HEK293 (cell line): ENCODE measurements around the gene FEZ2.

Experiments used
- CTCF ChIA-PET: fragments of 350-600 bp; formaldehyde crosslinking; extraction: SDS; loops from one replicate; lab custom pipeline; 2021; ENCODE audit warnings: antibody characterized with exemption; lab: Yijun Ruan, JAX
- POLR2A ChIA-PET: fragments of 300-600 bp; formaldehyde crosslinking; extraction: SDS; loops from one replicate; lab custom pipeline; 2020; ENCODE audit warnings: antibody characterized with exemption, inconsistent platforms; lab: Yijun Ruan, JAX
- H3K27ac ChIP-seq: fragments of 200-500 bp; sonication (Bioruptor generic); 2 replicates; pipeline ENCODE4 v1.5.1; 2014; ENCODE audit warnings: low read depth, low read length, control low read depth, inconsistent platforms; ENCODE audit errors: extremely low read depth
- H3K36me3 ChIP-seq, 2 experiments: fragments of 200-500 bp in 1 of 2; sonication (Bioruptor generic) in 1 of 2; 1 replicate in 1 of 2; 2 replicates in 1 of 2; pipeline ENCODE4 v1.5.1; 2014 to 2017; ENCODE audit warnings: inconsistent platforms in 2 of 2, low read length in 2 of 2; ENCODE audit not compliant: control insufficient read depth in 2 of 2, insufficient read depth in 1 of 2
- H3K4me1 ChIP-seq: fragments of 200-500 bp; sonication (Bioruptor generic); 2 replicates; pipeline ENCODE4 v1.5.1; 2014; ENCODE audit warnings: mild to moderate bottlenecking, low read length, inconsistent platforms; ENCODE audit not compliant: control insufficient read depth, insufficient read depth
- H3K4me3 ChIP-seq: 2 replicates; pipeline ENCODE4 v1.5.1; 2011; ENCODE audit warnings: low read depth, mild to moderate bottlenecking, control low read depth, low read length, moderate library complexity
- H3K9me3 ChIP-seq: fragments of 200-500 bp; sonication (Bioruptor generic); 2 replicates; pipeline ENCODE4 v1.5.1; 2014; ENCODE audit warnings: low read depth, low read length, inconsistent platforms; ENCODE audit not compliant: control insufficient read depth, insufficient read depth
- ATF2 ChIP-seq: fragments of 450-650 bp; formaldehyde crosslinking; IDR thresholded peaks from 2 replicates; pipeline ENCODE4 v1.5.1; 2016; ENCODE audit warnings: missing biosample characterization, missing genetic modification characterization, low read depth
- EGR2 ChIP-seq: fragments of 450-650 bp; formaldehyde crosslinking; IDR thresholded peaks from 2 replicates; pipeline ENCODE4 v1.5.1; 2016; ENCODE audit warnings: low read depth, missing biosample characterization, missing genetic modification characterization
- GFI1B ChIP-seq: fragments of 450-650 bp; formaldehyde crosslinking; IDR thresholded peaks from 2 replicates; pipeline ENCODE4 v1.5.1; 2016; ENCODE audit warnings: missing biosample characterization, missing genetic modification characterization
- HOXA7 ChIP-seq: sonication (generic); formaldehyde crosslinking; IDR thresholded peaks from 2 replicates; pipeline ENCODE4 v1.8.1; 2022; ENCODE audit warnings: missing genetic modification reagents, borderline replicate concordance
- KLF8 ChIP-seq: fragments of 450-650 bp; formaldehyde crosslinking; IDR thresholded peaks from 2 replicates; pipeline ENCODE4 v1.5.1; 2016; ENCODE audit warnings: missing biosample characterization, missing genetic modification characterization
- MYNN ChIP-seq: fragments of 450-650 bp; formaldehyde crosslinking; IDR thresholded peaks from 2 replicates; pipeline ENCODE4 v1.5.1; 2016; ENCODE audit warnings: missing biosample characterization, missing genetic modification characterization, borderline replicate concordance
- SP2 ChIP-seq: fragments of 450-650 bp; formaldehyde crosslinking; IDR thresholded peaks from 2 replicates; pipeline ENCODE4 v1.5.1; 2016; ENCODE audit warnings: missing biosample characterization, missing genetic modification characterization
- YY2 ChIP-seq: fragments of 450-650 bp; formaldehyde crosslinking; IDR thresholded peaks from 2 replicates; pipeline ENCODE4 v1.5.1; 2016; ENCODE audit warnings: missing biosample characterization, missing genetic modification characterization
- ZNF169 ChIP-seq: fragments of 450-650 bp; formaldehyde crosslinking; IDR thresholded peaks from 2 replicates; pipeline ENCODE4 v1.5.1; 2016; ENCODE audit warnings: missing biosample characterization, missing genetic modification characterization
- ZNF174 ChIP-seq: fragments of 450-650 bp; formaldehyde crosslinking; IDR thresholded peaks from 2 replicates; pipeline ENCODE4 v1.5.0; 2017; ENCODE audit warnings: missing biosample characterization, mild to moderate bottlenecking, missing genetic modification characterization
- ZNF18 ChIP-seq: fragments of 450-650 bp; formaldehyde crosslinking; IDR thresholded peaks from 2 replicates; pipeline ENCODE4 v1.5.1; 2016; ENCODE audit warnings: missing biosample characterization, missing genetic modification characterization
- ZNF76 ChIP-seq: fragments of 450-650 bp; formaldehyde crosslinking; IDR thresholded peaks from 2 replicates; pipeline ENCODE4; 2016; ENCODE audit warnings: low read depth, missing biosample characterization, missing genetic modification characterization, borderline replicate concordance
- TF ChIP-seq, protein P1 (sequence below): fragments of 450-650 bp; formaldehyde crosslinking; IDR thresholded peaks from 2 replicates; pipeline ENCODE4 v1.5.1; 2016; ENCODE audit warnings: missing biosample characterization, missing genetic modification characterization
- TF ChIP-seq, protein P2 (sequence below): fragments of 450-650 bp; formaldehyde crosslinking; IDR thresholded peaks from 2 replicates; pipeline ENCODE4 v1.5.1; 2016; ENCODE audit warnings: missing biosample characterization, missing genetic modification characterization

FEZ2 gene

DNA sequence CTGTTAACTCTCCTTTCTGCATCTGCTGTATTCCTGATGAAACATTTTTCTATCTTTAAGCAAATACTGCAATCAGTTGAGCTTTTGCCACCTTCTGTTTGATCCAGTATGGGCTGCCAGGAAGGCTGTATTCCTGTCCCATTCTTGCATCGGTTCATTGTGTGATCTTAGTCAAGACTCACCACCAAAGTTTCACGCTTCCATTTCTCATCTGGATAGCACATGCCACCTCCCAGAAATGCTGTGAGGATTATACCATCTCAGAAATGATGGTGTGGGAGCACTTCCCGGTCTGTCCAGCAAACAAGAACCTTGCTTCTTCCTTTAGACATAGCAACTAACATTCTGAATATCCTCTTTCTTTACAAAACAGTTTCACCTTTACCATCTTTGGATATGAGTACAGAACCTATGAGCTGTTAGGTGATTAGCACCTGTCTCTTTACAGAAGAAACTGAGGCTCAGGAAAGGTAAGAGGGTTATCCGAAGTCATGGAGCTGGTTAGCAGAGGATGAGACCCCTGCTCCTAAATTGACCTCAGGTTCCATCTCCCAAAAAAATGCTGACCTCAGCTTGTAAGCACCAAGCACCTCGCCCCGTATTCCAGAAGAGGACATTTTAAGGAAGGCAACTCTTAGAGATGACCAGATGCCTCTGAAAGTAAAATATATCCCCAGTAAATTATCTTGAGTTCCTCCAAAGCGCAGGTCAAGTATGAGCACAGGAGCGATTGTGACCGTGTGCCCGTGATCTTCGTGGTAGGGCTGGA lies 56.8 kb downstream of the FEZ2 start:
- CTCF ChIA-PET = interaction anchor here (0.6 kb wide), 1 partner anchor 8 kb away, joined by 4 read pairs; no protein-coding TSS in a partner anchor
- H3K36me3 ChIP-seq = peaks cover 0 to 60% of the 10 kb centered on the region in 2 experiments; a peak in 2 of 3 replicates
- POLR2A ChIA-PET = no interaction called here
- TF ChIP-seq HOXA7 (CRISPR knock-in tag) (no peak), ZNF174 (tag by site-specific recombination) (no peak), ZNF76 (tag by site-specific recombination) (no peak), MYNN (tag by site-specific recombination) (no peak), SP2 (tag by site-specific recombination) (no peak), GFI1B (tag by site-specific recombination) (no peak), YY2 (tag by site-specific recombination) (no peak), ZNF18 (tag by site-specific recombination) (no peak)
- TF ChIP-seq, protein P1, sequence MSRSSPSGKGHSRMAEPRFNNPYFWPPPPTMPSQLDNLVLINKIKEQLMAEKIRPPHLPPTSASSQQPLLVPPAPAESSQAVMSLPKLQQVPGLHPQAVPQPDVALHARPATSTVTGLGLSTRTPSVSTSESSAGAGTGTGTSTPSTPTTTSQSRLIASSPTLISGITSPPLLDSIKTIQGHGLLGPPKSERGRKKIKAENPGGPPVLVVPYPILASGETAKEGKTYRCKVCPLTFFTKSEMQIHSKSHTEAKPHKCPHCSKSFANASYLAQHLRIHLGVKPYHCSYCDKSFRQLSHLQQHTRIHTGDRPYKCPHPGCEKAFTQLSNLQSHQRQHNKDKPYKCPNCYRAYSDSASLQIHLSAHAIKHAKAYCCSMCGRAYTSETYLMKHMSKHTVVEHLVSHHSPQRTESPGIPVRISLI = no peak
- H3K27ac ChIP-seq = no peak overlapping the region
- no peaks in the 10 kb centered on the region for H3K4me1 ChIP-seq
- no peaks in the 10 kb centered on the region for H3K9me3 ChIP-seq
- H3K4me3 ChIP-seq = no peak overlapping the region

DNA sequence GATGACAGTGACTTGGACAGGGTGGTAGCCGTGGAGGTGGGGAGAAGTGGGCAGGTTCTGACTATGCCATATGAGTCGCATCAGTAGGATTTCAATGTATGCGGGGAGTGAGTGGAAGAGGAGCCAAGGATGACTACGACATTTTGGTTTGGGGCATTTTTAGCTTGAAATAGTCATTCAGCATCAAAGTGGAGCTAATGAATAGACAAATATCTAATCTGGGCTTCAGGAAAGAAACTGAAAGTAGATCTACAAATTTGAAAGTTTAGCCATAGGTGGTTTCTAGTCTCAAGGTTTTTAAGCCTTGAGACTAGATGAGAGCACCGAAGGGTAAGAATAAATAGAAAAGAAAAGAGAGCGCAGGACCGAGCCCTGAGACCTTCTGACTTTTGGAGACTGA lies 58.3 kb downstream of the FEZ2 start:
- CTCF ChIA-PET = no interaction called here
- POLR2A ChIA-PET = no interaction called here
- no peak overlapping the region for H3K27ac ChIP-seq

More for the DNA sequence above, 58.3 kb downstream of the FEZ2 start:
- Histone ChIP-seq H3K4me1 (no peaks in the 10 kb centered on the region), H3K36me3 (peaks cover 0 to 51% of the 10 kb centered on the region in 2 experiments; a peak in 2 of 3 replicates), H3K9me3 (no peaks in the 10 kb centered on the region), H3K4me3 (no peak overlapping the region)
- no peak for TF ChIP-seq ATF2
- TF ChIP-seq, protein P2, sequence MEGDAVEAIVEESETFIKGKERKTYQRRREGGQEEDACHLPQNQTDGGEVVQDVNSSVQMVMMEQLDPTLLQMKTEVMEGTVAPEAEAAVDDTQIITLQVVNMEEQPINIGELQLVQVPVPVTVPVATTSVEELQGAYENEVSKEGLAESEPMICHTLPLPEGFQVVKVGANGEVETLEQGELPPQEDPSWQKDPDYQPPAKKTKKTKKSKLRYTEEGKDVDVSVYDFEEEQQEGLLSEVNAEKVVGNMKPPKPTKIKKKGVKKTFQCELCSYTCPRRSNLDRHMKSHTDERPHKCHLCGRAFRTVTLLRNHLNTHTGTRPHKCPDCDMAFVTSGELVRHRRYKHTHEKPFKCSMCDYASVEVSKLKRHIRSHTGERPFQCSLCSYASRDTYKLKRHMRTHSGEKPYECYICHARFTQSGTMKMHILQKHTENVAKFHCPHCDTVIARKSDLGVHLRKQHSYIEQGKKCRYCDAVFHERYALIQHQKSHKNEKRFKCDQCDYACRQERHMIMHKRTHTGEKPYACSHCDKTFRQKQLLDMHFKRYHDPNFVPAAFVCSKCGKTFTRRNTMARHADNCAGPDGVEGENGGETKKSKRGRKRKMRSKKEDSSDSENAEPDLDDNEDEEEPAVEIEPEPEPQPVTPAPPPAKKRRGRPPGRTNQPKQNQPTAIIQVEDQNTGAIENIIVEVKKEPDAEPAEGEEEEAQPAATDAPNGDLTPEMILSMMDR (tag by site-specific recombination) = no peak
- TF ChIP-seq KLF8 (tag by site-specific recombination) = no peak
- no peak for TF ChIP-seq ZNF169 (tag by site-specific recombination)
- no peak for TF ChIP-seq EGR2
